B cell (primary cell): ENCODE results near the gene NRF1.

Source experiments
- EZH2 ChIP-seq: IDR thresholded peaks from 2 replicates; pipeline ENCODE4 v1.6.1; 2012; ENCODE audit warnings: borderline replicate concordance, low read depth, mild to moderate bottlenecking, moderate library complexity, low read length; ENCODE audit not compliant: insufficient read depth, poor library complexity, severe bottlenecking
- TF ChIP-seq, protein P1 (sequence below): fragments of 200-600 bp; IDR thresholded peaks from one replicate; pipeline ENCODE4 v1.8.0; 2022; ENCODE audit warnings: antibody characterized with exemption, mild to moderate bottlenecking

DNA sequence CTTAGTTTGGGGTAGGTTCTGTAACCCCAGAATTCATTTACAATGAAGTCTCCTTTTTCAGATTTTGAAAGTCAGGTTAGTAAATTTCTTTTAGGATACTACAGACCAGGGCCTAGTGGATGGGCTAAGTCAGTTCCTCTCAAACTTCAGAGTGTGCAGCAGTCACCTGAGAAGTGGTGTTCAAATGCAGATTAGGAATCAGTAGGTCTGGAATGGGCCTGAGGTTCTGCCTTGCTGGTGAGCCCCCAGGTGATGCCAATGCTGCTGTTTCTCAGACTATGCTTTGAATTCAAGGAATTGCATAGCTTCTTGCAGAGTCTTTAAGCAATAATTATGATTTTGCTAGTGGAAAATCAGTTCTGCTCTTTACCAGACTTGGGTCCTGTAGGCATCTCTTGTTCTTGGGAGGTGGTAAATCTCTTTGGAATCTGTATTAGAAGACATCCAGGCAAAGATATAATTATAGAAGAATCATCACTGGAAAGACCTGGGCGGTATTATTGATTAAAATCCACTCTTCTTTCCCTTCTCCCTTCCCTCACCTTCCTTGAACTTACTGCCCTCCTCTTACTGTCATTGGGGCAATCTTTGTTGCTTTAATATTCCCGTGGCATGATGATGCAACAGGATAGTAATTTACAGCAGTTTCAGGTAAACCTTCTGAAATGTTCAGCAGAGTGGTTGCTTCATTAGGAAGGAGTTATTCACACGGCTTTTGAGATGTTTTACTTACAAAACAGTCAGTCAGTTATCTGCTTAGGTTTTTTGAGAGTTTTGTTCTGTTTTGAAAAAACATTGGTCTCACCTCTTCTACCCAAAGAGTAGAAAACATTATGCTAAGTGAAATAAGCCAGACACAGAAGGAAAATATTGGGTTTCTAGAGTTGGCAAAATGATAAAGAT is 87.2 kb downstream of the NRF1 start:
- TF ChIP-seq, protein P1, sequence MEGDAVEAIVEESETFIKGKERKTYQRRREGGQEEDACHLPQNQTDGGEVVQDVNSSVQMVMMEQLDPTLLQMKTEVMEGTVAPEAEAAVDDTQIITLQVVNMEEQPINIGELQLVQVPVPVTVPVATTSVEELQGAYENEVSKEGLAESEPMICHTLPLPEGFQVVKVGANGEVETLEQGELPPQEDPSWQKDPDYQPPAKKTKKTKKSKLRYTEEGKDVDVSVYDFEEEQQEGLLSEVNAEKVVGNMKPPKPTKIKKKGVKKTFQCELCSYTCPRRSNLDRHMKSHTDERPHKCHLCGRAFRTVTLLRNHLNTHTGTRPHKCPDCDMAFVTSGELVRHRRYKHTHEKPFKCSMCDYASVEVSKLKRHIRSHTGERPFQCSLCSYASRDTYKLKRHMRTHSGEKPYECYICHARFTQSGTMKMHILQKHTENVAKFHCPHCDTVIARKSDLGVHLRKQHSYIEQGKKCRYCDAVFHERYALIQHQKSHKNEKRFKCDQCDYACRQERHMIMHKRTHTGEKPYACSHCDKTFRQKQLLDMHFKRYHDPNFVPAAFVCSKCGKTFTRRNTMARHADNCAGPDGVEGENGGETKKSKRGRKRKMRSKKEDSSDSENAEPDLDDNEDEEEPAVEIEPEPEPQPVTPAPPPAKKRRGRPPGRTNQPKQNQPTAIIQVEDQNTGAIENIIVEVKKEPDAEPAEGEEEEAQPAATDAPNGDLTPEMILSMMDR: no peak
- TF ChIP-seq EZH2: no peak
